Hindlimb muscle (tissue), 1 donor: ENCODE data around the gene TXLNB. TPM values are rescaled to one million over a fixed set of nuclear protein-coding genes. Genes with fewer than 3 reads are reported as not detected.
"Not testable (repeated sequence)": the region's sequence is repeated elsewhere in the genome, so short reads cannot be mapped to it uniquely, and the experiment has no call there.

Experiments used
- DNase-seq: peaks from one replicate; pipeline ENCODE4 v3.0.0-alpha.2; 2013
- polyA plus RNA-seq: library from polyadenylated mRNA; unstranded; fragments of 120-200 nt; gene quantifications from one replicate; pipeline ENCODE4 v1.2.1, GENCODE V29; 2013; ENCODE audit not compliant: insufficient read length

The TXLNB gene
- polyA plus RNA-seq, 1 donor, result 128 TPM

DNA sequence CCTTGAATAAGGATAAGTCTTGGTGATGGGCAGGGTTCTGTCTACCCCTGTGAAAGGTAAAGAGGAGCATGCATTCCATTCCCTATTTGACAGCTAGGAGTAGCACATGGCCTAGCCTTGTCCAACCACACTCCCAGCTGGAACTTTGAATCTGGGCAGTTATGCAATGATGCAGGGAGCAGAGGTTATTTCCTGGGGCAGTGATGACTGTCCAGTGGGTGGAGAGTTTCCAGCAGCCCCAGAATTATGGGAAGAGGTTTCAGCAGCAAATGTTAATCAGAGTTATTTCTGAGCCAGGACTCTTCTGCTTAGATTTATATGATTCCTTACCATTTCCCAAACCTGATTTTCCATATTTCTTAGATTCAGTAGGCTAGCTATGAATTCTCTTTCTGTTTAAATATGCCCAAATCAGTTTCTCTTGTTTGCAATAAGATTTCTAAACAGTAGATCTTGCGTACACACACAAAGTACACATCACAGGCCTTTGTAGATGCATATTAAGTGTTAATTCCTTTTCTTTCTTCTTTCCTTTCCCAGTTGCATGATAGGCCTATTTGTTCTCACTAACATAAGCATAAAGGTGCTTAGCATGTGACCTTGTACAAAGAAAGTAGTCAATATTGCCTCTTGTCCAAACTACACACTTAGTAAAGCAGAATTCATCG, 17.3 kb upstream of the TXLNB start:
- DNase-seq, result no peak

DNA sequence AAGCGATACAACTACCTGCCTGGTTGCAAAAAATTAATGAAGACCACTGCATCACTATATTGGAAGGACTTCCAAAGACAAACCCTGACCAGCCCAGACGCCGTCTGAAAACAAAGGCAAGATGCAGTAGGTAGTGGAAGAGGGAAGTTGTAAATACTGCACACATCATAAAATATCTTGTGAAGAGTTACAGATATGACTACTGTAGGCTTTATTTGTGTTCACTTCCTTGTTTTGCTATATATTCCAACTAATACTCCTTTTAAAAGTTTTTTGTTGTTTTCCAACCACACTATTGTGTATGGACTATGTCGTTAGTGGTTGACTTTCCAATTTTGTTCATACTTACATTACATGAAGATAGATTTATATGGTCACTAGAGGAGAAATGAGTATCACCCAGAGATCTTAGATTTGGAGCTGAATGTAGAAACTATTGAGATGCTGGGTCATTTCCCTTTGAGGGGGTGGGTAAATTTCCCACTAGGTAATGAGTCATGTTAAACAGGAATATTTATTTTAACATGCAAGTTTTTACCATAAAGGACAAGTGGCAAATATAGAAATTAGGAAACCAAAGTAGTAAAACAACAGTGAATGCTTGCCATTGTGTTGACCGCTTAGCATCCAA, 16.6 kb upstream of the TXLNB start:
- DNase-seq, result no peak

DNA sequence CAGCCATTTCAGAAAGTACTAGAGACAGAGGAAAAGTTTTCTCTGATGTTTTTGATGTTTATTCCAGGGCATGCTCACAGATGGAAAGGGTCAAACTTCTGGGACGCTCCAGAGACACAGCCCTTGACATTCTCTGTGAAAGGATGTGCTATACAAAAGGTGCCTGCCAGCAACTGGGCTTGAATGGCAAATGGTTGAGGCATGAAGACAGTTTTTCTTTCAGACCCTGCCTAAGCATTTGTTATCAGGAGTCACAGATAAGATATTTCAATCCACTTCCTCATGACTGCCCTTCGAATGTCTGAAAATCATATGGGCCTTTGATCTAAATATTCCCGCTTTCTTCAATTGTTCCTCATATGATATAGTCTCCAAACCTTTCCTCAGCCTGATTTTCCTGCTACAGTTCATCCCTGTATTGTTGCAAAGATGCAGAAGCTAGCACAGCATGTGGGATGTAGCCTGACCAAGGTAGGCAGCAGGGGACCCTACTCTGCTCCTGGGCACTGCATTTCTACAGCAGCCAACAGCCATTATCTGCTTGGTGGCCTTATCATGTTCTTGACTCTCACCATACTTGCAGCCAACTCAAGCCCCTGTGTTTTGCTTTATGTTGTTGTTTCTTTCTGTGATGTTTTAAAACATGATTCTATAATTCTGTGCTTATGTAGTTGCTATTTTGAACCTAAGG, 14.6 kb upstream of the TXLNB start:
- DNase-seq, result no peak

DNA sequence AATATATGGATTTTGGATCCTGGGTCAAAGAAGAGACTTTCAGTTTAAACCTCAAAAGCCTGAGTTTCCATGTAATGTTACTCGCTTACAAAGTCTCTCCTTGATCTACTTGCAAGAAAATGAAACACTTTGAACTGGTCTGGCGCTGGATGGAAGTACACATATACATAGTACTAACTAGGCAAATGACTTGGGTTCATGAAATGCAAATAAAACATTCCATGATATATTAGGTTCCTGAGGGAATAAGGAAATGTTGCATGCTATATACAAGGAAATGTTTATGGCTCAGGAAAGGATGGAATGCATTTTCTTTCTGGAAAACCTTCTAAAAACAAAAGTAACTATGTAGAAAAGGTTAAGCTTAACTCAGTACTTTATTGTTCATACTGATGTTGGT, 11.4 kb upstream of the TXLNB start:
- DNase-seq, result no peak

DNA sequence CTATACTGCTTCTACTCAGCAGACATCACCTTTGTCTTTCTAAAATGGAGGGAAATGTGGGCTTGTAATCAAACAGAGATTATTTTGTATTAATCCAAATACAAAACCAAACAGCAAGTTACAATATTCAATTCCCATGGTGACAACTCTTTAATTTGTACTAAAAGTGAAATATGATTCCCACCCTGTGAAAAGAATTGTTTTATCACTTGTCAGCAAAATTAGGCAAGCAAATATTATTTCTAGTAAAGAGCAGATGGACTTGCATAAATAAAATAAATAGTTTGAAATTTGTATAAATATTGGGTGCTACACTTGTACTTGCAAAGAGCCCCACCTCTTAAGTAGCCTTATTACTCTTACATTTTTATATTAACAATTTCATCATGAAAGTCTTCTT, 6.1 kb upstream of the TXLNB start:
- no peak for DNase-seq

DNA sequence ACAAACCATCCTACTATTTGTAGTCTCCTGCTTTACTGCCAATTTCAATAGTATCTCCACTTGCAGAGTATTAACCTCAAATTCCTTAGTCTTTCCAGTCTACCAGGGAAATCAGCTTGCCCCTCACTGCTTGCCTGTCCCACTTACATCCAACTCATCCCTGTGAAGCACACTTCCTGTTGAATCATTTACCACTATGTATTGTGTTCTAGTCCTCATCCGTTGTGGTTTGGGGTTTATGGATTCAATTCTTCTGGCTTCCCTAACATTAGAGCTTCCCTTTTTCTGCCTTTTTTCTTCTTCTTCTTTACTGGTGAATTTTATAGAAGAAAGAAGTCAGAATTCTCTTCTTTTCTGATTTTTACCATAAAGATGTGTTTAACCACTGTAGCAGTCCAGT, 5.1 kb upstream of the TXLNB start:
- DNase-seq, result no peak

DNA sequence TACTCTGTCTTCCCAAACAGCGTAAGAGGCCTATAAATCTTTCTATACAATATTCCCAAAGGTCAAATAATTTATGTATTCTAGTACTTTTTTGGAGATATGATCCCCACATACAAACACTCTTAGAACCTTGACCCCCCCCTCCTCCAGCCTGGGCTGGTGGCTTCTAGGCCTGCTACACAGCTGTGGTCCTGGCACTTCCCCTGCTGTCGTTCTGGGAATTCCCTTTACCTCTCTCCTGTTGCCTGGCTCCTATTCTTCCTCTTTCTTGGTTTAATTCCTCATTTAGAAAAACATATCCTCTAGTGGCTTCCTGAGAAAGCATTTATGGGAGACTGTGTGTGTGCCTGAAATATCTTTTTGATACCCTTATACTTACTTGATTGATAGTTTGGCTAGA, 4.1 kb upstream of the TXLNB start:
- DNase-seq, result no peak

DNA sequence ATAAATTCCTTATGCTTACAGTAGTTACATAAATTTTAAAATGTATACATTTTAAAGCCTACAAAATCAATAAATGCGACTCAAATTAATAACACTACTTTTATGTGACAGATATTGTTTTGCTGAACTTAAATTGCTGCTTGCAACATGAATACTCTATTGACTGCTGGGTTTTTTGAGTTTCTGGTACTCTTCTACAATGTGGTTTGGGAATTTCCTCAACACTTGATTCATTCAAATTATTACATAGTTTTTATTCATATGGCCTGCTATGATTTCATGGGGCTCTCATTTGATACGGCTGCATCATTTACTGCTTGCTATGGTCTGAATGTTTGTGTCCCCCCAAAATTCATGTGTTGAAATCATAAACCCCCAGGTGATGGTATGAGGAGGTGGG, 2.3 kb upstream of the TXLNB start:
- no peak for DNase-seq

DNA sequence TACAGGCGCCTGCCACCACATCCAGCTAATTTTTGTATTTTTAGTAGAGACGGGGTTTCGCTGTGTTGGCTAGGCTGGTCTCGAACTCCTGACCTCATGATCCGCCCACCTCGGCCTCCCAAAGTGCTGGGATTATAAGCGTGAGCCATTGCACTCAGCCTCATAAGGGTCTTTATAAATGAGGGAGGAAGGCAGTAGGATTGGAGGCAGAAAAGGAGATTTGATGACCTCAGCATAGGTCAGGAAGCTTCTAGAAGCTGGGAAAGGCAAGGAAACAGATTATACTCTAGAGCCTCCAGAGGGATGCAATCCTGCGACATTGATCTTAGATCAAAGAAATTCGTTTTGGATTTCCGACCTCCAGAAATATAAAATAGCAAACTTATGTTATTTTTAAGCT, 1.4 kb upstream of the TXLNB start:
- DNase-seq, result not testable (repeated sequence)

DNA sequence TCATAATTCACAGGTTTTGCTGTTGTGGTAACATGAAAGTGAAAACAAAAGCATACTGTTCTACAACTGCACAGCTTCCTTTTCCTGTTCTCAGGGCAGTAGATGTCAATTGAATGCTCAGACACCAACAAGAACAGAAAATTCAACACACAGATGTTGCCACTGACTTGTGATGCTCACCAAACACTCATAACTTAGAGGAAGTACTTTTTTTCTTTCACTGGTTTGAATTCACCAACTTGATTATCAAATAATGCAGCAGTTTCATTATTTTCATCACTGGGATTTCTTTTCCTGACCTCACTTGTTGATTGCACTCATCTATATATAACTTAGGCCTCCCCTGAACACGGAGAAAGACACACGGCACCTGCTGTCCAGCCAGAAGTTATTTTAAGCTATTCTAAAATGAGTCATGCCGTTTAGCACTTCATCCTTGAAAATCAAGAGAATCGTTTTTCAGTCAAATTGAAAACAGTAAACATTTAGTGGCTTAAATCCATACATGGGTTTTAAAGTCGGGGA, 949 bp downstream of the TXLNB start:
- DNase-seq, result peak; percentile 74

DNA sequence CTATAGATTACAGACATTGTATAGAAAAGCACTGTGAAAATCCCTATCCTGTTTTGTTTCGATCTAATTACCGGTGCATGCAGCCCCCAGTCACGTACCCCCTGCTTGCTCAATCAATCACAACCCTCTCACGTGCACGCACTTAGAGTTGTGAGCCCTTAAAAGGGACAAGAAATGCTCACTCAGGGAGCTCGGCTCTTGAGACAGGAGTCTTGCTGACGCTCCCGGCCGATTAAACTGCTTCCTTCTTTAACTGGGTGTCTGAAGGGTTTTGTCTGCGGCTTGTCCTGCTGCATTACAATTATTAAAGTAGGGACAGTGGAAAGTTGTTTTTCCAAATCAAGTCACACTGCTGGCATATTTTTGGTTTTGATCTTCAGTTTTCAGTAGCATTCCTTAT, 2.6 kb downstream of the TXLNB start:
- no peak for DNase-seq

DNA sequence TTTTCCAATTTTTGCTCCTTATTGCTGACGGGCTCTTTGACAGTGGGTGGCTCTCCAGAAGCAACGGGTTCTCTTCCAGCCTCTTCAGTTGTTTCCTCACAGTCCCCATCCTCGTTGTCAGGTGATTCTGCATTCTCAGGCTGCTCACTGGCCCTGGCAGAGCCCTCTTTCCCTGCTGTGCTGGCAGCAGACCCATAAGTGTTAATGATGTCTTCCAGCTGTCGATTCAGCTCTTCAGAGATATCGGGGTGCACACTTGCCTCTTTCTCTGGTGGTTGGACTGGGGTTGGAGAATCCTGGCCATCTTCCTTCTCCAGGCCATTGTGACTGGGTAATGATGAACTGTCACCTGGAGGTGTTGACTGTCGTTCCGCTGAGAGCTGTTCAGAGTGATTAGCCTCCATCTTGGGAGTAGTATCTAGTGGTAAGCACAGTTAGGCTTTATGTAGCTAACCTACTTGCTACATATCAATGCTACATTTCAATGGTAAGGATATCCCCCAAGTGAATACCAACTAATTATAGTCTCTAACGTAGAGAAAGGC, 3.2 kb downstream of the TXLNB start:
- DNase-seq, result no peak

DNA sequence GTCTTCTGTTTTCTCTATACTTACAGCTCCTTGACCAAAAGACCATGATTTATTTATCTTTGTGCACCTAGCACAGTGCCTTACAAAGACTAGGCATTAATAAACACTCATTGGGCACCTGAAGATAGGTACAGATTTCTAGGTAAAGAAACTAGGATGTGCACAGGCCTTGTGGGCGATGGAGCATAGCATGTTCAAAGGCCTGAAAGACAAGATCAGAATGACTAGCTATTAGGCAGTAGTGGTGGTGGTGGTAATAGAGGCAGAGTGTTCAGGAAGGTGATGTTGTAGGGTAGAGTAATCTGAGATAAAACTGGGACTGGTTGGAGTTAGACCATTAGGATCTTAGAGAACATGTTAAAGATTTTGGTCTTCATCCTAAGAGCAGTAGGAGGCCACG, 3.9 kb downstream of the TXLNB start:
- no peak for DNase-seq

DNA sequence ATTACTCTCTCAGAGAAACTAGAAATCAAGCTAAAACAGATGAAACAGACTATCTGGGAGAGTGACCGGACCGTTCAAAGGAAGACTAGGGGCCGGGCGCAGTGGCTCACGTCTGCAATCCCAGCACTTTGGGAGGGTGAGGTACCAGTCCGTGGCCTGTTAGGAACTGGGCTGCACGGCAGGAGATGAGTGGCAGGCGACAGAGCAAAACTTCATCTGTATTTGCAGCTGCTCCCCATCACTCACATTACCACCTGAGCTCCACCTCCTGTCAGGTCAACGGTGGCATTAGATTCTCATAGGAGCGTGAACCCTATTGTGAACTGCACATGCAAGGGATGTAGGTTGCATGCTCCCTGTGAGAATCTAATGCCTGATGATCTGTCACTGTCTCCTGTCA, 5.4 kb downstream of the TXLNB start:
- not testable (repeated sequence) for DNase-seq

DNA sequence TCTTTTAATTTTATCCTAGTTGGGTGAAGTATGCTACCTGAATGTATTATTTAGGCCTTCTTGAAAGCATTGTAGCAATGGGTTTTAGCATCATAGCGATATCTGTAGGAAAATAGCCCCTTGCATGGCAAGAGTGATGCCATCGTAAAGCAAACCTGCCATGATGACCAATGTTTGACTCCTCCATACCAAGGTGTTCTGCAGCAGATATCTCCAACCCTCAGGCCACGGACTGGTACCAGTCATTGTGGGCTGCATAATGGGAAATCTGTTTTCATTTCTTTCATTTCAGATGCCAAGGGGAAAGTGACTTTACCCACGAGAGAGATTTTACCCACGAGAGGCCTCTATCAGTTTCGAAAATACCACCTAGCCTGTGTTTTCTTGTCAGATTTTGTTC, 6.2 kb downstream of the TXLNB start:
- DNase-seq, result no peak

DNA sequence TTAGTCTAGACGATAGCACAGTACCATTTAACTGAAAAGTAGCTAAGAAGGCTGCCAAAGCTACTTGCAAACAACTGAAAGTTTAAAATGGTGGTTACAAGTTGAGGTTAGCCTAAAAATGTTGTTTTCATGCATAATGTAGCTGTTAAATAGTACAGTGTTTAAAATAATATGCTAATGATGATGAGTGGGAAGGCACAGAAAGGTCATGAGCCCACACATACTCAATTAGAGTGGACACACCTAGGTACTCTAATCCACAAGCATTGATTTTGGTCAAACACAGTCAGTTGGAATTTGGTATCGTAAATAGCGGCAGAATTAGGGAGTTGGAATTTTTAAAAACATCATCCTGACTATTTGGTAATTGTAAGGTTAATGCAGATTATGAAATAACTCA, 7.0 kb downstream of the TXLNB start:
- no peak for DNase-seq

DNA sequence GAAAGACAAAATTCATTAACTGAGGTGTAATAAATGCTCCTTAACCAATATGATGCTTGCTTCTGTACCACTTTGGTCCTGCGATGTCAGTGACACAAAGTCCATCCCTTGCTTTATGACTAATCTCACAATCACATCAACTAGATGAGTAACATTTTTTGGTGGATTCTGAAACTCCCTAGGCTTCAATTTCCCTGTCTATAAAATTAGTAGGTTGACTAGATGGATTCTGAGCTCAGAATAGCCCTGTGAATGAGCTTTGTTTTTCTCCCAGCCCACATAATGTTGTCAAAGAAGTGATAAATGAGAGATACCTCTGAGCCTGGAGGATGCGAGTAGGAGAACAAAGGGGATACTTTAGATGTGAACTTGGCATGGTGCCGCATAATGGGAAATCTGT, 9.1 kb downstream of the TXLNB start:
- no peak for DNase-seq

DNA sequence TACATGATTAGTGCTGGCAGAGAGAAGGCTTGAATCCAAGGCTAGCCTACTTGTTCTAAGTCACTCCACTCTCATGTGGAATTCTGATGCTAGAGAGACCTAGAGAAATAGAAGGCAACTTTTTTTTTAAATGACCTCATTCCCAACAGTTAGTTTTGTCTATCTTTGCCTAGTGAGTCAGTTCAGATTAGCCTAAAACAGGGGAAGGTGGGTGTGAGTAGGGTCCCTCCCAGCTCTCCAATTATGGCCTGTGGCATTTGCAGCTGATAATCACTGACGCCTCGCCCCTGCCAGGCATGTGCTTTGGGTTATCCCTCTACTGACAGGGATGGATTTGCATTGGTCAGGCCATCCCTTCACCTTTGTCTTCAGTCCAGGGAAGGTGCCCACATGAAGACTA, 13.6 kb downstream of the TXLNB start:
- no peak for DNase-seq

DNA sequence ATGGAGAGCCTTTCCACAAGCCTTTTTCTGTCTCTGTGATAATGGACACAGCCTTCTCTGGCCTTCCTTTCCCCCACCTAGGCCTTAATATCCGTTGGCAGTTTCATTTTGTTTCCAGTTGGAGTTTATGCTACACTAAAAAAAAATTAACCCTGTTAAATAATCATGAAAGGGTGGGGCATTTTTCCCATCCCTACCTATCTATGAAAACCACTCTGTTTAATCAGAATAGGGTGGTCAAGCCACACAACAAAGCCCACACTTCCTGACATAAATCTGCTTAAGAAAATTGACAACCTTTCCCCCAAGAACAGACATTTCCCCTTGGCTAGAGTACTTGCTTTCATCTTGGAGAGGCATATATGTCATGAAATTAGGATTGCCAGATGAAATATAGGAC, 14.2 kb downstream of the TXLNB start:
- DNase-seq, result no peak

DNA sequence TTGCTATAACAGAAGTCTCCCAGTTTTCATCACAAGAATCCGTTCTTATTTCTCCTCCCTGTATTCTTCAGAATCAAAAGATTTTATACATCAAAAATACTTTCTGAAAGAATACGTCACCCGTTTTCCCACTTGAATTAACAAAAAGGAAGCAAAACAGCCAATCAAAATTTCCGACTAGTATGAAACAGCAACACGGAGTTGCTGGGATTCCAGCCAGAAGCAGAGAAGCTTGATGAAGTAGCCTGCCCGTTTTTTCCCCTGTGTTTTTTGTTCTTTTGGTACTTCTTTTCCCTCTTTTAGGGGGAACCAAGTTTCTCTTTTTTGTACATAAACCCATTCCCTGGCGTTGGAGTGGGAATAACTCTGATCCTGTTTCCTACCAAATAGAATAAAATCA, 14.6 kb downstream of the TXLNB start:
- DNase-seq, result no peak

DNA sequence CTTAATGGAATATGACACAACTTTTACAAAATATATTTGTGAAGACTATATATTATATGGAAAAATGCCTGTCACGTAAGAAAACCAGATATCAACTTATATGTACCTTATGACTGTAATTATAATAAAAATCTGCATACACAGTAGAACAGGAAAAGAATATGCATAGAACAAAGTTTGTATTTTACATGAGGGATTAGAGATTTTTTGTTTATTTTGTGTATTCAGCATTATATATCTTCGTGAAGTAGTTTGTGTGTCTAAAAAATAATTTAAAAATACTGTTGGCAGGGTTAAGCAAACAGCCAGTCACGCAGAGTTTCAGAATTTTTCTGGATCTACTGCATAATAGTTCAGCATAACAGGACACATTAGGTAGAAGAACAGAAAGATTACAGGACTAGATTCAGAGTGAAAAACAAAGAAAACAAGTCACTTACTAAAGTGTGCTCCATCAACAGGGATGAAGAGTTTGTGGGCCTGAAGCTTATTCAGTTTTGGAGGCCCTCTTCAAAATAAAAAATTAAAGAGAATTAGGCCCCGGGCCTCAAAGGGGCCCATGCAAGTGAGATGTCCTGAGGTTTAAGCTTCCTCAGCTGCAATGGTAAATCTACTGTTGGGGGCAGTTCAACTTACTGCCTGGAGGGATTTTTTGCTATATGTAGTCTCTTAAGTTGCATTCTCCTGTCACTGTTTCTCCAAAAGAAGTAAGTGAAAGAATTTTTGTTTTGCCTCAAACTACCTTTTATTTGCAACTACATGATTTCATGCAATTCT, 16.3 kb downstream of the TXLNB start:
- DNase-seq, result no peak

DNA sequence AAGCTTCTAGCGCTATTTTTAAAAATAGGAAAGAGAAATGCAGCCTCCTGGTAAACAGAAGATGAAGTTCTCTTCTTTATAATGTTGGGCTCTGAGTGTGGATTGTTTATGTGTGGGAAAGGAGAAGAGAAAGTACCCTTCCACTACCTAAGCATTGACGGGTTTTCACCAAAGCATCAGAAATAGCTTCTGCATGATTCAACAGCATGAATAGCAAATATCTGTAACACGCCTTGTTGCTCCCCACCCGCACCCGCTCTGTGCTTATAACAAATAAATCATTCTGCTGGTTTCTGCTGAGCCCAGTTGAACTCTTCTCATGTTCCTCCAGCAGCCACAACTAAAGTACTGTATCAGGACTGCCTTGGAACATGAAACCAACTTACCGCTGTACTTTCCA, 20.7 kb downstream of the TXLNB start:
- DNase-seq, result no peak

DNA sequence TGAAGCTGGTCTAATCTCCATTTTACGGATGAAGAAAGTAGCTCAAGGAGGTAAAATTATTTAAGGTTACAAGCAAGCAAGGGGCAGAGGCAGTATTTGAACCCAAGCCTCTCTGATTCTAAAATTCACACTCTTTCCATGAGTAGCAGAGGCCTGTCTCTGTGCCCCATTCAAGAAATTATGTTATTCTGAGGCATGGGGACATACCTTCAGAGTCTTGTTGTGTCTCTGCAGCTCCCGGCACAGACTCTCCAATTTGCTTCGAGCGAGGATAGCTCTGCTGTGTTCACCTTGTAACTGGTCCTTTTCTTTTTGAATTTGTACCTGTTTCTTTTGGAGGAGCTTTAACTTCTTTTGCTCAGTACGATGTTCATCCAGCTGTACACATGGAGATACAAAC, 21.5 kb downstream of the TXLNB start:
- no peak for DNase-seq
